IMR-90 (cell line): Measurements from ENCODE around the gene NDUFB10. TPM values are rescaled to one million over a fixed set of nuclear protein-coding genes. Genes with fewer than 3 reads are reported as not detected.

Experiments used
- ATAC-seq: fragments of 200-7000 bp; cut with Tn5 transposase; 2 replicates; pipeline ENCODE4 v1.9.1; 2020; ENCODE audit warnings: low read depth, mild to moderate bottlenecking, moderate library complexity
- BruUV-seq: library from RNA; stranded (reverse); fragments of 400-500 nt; replicated peaks from 2 replicates; lab custom pipeline; 2021; lab: Mats Ljungman, UMichigan
- CTCF ChIA-PET: fragments of 300-600 bp; formaldehyde crosslinking; extraction: SDS; loops from one replicate; lab custom pipeline; 2021; ENCODE audit warnings: antibody characterized with exemption; lab: Yijun Ruan, JAX
- POLR2A ChIA-PET: fragments of 300-600 bp; sonication (Branson Sonifier 250); formaldehyde crosslinking; loops from one replicate; lab custom pipeline; 2022; ENCODE audit warnings: antibody characterized with exemption; ENCODE audit not compliant: unreplicated experiment; lab: Charles Lee
- DNase-seq: peaks from one replicate; pipeline ENCODE4 v3.0.0; 2013
- H2AFZ ChIP-seq: replicated peaks from 2 replicates; pipeline ENCODE3; 2013; ENCODE audit warnings: low read length, mild to moderate bottlenecking; ENCODE audit not compliant: poor library complexity
- H2AK5ac ChIP-seq: 2 replicates; pipeline ENCODE4 v1.6.1; 2013; ENCODE audit warnings: low read depth, low read length, inconsistent platforms
- H2AK9ac ChIP-seq: replicated peaks from 2 replicates; pipeline ENCODE3; 2013; ENCODE audit warnings: mild to moderate bottlenecking, low read depth, low read length, moderate library complexity; ENCODE audit not compliant: poor library complexity
- H2BK120ac ChIP-seq: 2 replicates; pipeline ENCODE4 v1.6.1; 2013; ENCODE audit warnings: low read depth, low read length, inconsistent platforms
- H2BK15ac ChIP-seq: 3 replicates; pipeline ENCODE4 v1.6.1; 2013; ENCODE audit warnings: low read depth, low read length, inconsistent platforms
- H2BK20ac ChIP-seq: 2 replicates; pipeline ENCODE4 v1.6.1; 2013; ENCODE audit warnings: low read depth, mild to moderate bottlenecking, inconsistent platforms, low read length, moderate library complexity
- H2BK5ac ChIP-seq: 2 replicates; pipeline ENCODE4 v1.6.1; 2013; ENCODE audit warnings: mild to moderate bottlenecking, low read depth, low read length, inconsistent platforms; ENCODE audit not compliant: poor library complexity, severe bottlenecking
- H3K14ac ChIP-seq: replicated peaks from 2 replicates; pipeline ENCODE4 v1.6.1; 2013; ENCODE audit warnings: low read depth, low read length, inconsistent platforms
- H3K18ac ChIP-seq: 2 replicates; pipeline ENCODE4 v1.6.1; 2013; ENCODE audit warnings: low read depth, low read length, control low read depth
- H3K23ac ChIP-seq: 2 replicates; pipeline ENCODE4 v1.6.1; 2013; ENCODE audit warnings: low read depth, low read length, inconsistent platforms
- H3K27ac ChIP-seq: 2 replicates; pipeline ENCODE4 v1.5.1; 2013; ENCODE audit warnings: mild to moderate bottlenecking, control low read depth, low read length; ENCODE audit not compliant: insufficient read depth
- H3K27me3 ChIP-seq: 2 replicates; pipeline ENCODE4 v1.6.1; 2013; ENCODE audit warnings: low read length; ENCODE audit not compliant: control insufficient read depth, insufficient read depth
- H3K36me3 ChIP-seq: 2 replicates; pipeline ENCODE4 v1.6.1; 2013; ENCODE audit warnings: low read length, mixed read lengths; ENCODE audit not compliant: control insufficient read depth, insufficient read depth
- H3K4ac ChIP-seq: 2 replicates; pipeline ENCODE4 v1.6.1; 2013; ENCODE audit warnings: low read depth, low read length, inconsistent platforms
- H3K4me1 ChIP-seq: 2 replicates; pipeline ENCODE4 v1.6.1; 2013; ENCODE audit warnings: low read length, mixed read lengths; ENCODE audit not compliant: control insufficient read depth, insufficient read depth
- H3K4me2 ChIP-seq: 2 replicates; pipeline ENCODE4 v1.6.1; 2013; ENCODE audit warnings: low read depth, mild to moderate bottlenecking, control low read depth, low read length, moderate library complexity
- H3K4me3 ChIP-seq: 2 replicates; pipeline ENCODE4 v1.5.1; 2013; ENCODE audit warnings: low read depth, mild to moderate bottlenecking, control low read depth, low read length, moderate library complexity; ENCODE audit not compliant: insufficient read depth
- H3K56ac ChIP-seq: 2 replicates; pipeline ENCODE4 v1.6.1; 2013; ENCODE audit warnings: low read length, inconsistent platforms; ENCODE audit not compliant: insufficient read depth; ENCODE audit errors: extremely low read depth
- H3K79me1 ChIP-seq, 2 experiments: 2 replicates each; pipeline ENCODE4 v1.6.1; 2013; ENCODE audit warnings: low read length in 2 of 2, inconsistent platforms in 1 of 2, low read depth in 1 of 2
- H3K9ac ChIP-seq: 2 replicates; pipeline ENCODE4 v1.6.1; 2013; ENCODE audit warnings: low read depth, low read length, control low read depth
- H3K9me1 ChIP-seq: 2 replicates; pipeline ENCODE4 v1.6.1; 2013; ENCODE audit warnings: low read length, inconsistent platforms; ENCODE audit not compliant: insufficient read depth
- H3K9me3 ChIP-seq: 2 replicates; pipeline ENCODE4 v1.6.1; 2013; ENCODE audit warnings: low read length; ENCODE audit not compliant: control insufficient read depth, insufficient read depth
- H4K20me1 ChIP-seq: 2 replicates; pipeline ENCODE4 v1.6.1; 2013; ENCODE audit warnings: low read length, inconsistent platforms; ENCODE audit not compliant: insufficient read depth
- H4K5ac ChIP-seq: 2 replicates; pipeline ENCODE4 v1.6.1; 2013; ENCODE audit warnings: mild to moderate bottlenecking, low read depth, low read length, control low read depth
- H4K8ac ChIP-seq, 2 experiments: 2 replicates each; pipeline ENCODE4 v1.6.1; 2013; ENCODE audit warnings: low read depth in 2 of 2, low read length in 2 of 2, control low read depth in 1 of 2, inconsistent platforms in 1 of 2
- H4K91ac ChIP-seq: 2 replicates; pipeline ENCODE4 v1.6.1; 2013; ENCODE audit warnings: low read depth, low read length, inconsistent platforms; ENCODE audit not compliant: insufficient read depth
- BHLHE40 ChIP-seq: fragments of 150-350 bp; IDR thresholded peaks from 2 replicates; pipeline ENCODE4 v1.6.1; 2016; ENCODE audit warnings: mild to moderate bottlenecking, low read depth, low read length
- CEBPB ChIP-seq: IDR thresholded peaks from 2 replicates; pipeline ENCODE4 v1.6.1; 2012; ENCODE audit warnings: low read depth, low read length, improper control_type of control experiment
- CHD1 ChIP-seq: IDR thresholded peaks from 2 replicates; pipeline ENCODE4 v1.6.1; 2012; ENCODE audit warnings: low read depth, low read length, improper control_type of control experiment
- FOS ChIP-seq: fragments of 150-350 bp; IDR thresholded peaks from 2 replicates; pipeline ENCODE4 v1.6.1; 2016; ENCODE audit warnings: low read depth, low read length
- MAZ ChIP-seq: IDR thresholded peaks from 2 replicates; pipeline ENCODE4 v1.6.1; 2012; ENCODE audit warnings: low read depth, mild to moderate bottlenecking, low read length, improper control_type of control experiment, moderate library complexity, borderline replicate concordance
- MXI1 ChIP-seq: IDR thresholded peaks from 2 replicates; pipeline ENCODE4 v1.6.1; 2012; ENCODE audit warnings: low read depth, mild to moderate bottlenecking, low read length, moderate library complexity, borderline replicate concordance
- POLR2A ChIP-seq: IDR thresholded peaks from 2 replicates; pipeline ENCODE4 v1.6.1; 2012; ENCODE audit warnings: mild to moderate bottlenecking, low read depth, low read length
- RAD21 ChIP-seq: IDR thresholded peaks from 2 replicates; pipeline ENCODE4 v1.6.1; 2012; ENCODE audit warnings: low read length, improper control_type of control experiment
- RCOR1 ChIP-seq: IDR thresholded peaks from 2 replicates; pipeline ENCODE4 v1.6.1; 2012; ENCODE audit warnings: mild to moderate bottlenecking, low read length, improper control_type of control experiment; ENCODE audit not compliant: insufficient replicate concordance
- RFX5 ChIP-seq: IDR thresholded peaks from 2 replicates; pipeline ENCODE4 v1.8.0; 2012; ENCODE audit warnings: low read depth, mild to moderate bottlenecking, low read length, moderate library complexity
- SMC3 ChIP-seq: fragments of 150-350 bp; IDR thresholded peaks from 2 replicates; pipeline ENCODE4 v1.6.1; 2016; ENCODE audit warnings: low read depth, mild to moderate bottlenecking, antibody characterized with exemption, low read length, moderate library complexity
- WGBS, 2 experiments: methylation state at CpG; one replicate each; pipeline versions ENCODE4 v1.1.5 to v1.1.7; 2013; ENCODE audit warnings: missing lambda C conversion rate in 2 of 2; ENCODE audit not compliant: insufficient read length in 1 of 2; ENCODE audit errors: extremely low coverage in 2 of 2; 5-methylcytosine and 5-hydroxymethylcytosine counted together
- dilution Hi-C: fragments of 300-500 bp; cut with HindIII; formaldehyde crosslinking; loops from one replicate; pipeline ENCODE4 v1.14.3; 2018; ENCODE audit warnings: low sequenced_read_pairs; ENCODE audit not compliant: unreplicated experiment
- in situ Hi-C: fragments of 300-500 bp; cut with MboI; formaldehyde crosslinking; loops from 3 replicates; pipeline ENCODE4 v1.14.3; 2019; ENCODE audit warnings: low sequenced_read_pairs, inconsistent platforms, mixed read lengths
- intact Hi-C: fragments of 100-400 bp; cut with micrococcal nuclease; formaldehyde crosslinking; loops from 2 replicates; pipeline ENCODE4 v1.10.0; 2022
- polyA plus RNA-seq, 3 experiments: library from polyadenylated mRNA; depleted of rRNA; stranded (reverse); fragments of >200 nt; gene quantifications; 2 replicates each; pipeline ENCODE4 v1.2.3, GENCODE V29; 2012; ENCODE audit warnings: low replicate concordance in 1 of 3
- total RNA-seq: library from RNA; depleted of rRNA; stranded (reverse); fragments of >200 nt; gene quantifications from 2 replicates; pipeline ENCODE4 v1.2.3, GENCODE V29; 2012
- TF ChIP-seq, protein P1 (sequence below): fragments of 150-350 bp; IDR thresholded peaks from 2 replicates; pipeline ENCODE4 v1.6.1; 2016; ENCODE audit warnings: low read depth, mild to moderate bottlenecking, low read length, moderate library complexity, borderline replicate concordance
- TF ChIP-seq, protein P2 (sequence below): conservative IDR thresholded peaks from 2 replicates; pipeline ENCODE4 v1.5.1; 2012; ENCODE audit warnings: mild to moderate bottlenecking, low read depth, low read length, improper control_type of control experiment

The NDUFB10 gene
- total and polyA plus RNA-seq, 2 of the 4 experiments (the other 2 are of a cell fraction), result 189 to 220 TPM

- Histone ChIP-seq H3K4me1 (peaks cover 25% of the 10 kb centered on the region), H3K27ac (peak overlapping the region; percentile 88), H4K20me1 (peaks cover 49% of the 10 kb centered on the region), H2AK9ac (peak overlapping the region; percentile 98), H3K27me3 (no peaks in the 10 kb centered on the region), H4K8ac (peak overlapping the region in 1 of 2 experiments; percentile 37; a peak in 2 of 4 replicates), H2AFZ (peak overlapping the region; percentile 79), H2BK15ac (no peak overlapping the region), H3K4ac (peak overlapping the region; percentile 80), H3K79me1 (peaks cover 13 to 59% of the 10 kb centered on the region in 2 experiments; a peak in 3 of 4 replicates), H3K4me3 (peak overlapping the region; percentile 75), H3K9ac (peak overlapping the region; percentile 95), H2BK20ac (no peak overlapping the region), H3K14ac (peak overlapping the region; percentile 85), H3K18ac (no peak overlapping the region), H3K23ac (peak overlapping the region; percentile 95; the same call in 1 of the 2 replicates), H2AK5ac (peak overlapping the region; percentile 83), H4K5ac (peak overlapping the region; percentile 40), H3K56ac (peak overlapping the region; percentile 71), H3K9me1 (peaks cover 8% of the 10 kb centered on the region; the same call in 1 of the 2 replicates), H4K91ac (peak overlapping the region; percentile 24; the same call in 1 of the 2 replicates), H2BK5ac (peak overlapping the region; percentile 60), H2BK120ac (no peak overlapping the region), H3K36me3 (peaks cover 9% of the 10 kb centered on the region), H3K9me3 (no peaks in the 10 kb centered on the region), H3K4me2 (peak overlapping the region; percentile 97)
- CTCF ChIA-PET, result no interaction called here
- BruUV-seq, result no TSS peak
- TF ChIP-seq, protein P1, sequence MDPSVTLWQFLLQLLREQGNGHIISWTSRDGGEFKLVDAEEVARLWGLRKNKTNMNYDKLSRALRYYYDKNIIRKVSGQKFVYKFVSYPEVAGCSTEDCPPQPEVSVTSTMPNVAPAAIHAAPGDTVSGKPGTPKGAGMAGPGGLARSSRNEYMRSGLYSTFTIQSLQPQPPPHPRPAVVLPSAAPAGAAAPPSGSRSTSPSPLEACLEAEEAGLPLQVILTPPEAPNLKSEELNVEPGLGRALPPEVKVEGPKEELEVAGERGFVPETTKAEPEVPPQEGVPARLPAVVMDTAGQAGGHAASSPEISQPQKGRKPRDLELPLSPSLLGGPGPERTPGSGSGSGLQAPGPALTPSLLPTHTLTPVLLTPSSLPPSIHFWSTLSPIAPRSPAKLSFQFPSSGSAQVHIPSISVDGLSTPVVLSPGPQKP, result no peak
- TF ChIP-seq RFX5, result no peak
- TF ChIP-seq, protein P2, sequence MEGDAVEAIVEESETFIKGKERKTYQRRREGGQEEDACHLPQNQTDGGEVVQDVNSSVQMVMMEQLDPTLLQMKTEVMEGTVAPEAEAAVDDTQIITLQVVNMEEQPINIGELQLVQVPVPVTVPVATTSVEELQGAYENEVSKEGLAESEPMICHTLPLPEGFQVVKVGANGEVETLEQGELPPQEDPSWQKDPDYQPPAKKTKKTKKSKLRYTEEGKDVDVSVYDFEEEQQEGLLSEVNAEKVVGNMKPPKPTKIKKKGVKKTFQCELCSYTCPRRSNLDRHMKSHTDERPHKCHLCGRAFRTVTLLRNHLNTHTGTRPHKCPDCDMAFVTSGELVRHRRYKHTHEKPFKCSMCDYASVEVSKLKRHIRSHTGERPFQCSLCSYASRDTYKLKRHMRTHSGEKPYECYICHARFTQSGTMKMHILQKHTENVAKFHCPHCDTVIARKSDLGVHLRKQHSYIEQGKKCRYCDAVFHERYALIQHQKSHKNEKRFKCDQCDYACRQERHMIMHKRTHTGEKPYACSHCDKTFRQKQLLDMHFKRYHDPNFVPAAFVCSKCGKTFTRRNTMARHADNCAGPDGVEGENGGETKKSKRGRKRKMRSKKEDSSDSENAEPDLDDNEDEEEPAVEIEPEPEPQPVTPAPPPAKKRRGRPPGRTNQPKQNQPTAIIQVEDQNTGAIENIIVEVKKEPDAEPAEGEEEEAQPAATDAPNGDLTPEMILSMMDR, result no peak
- no peak for TF ChIP-seq MXI1
- no peak for TF ChIP-seq CEBPB
- no peak for TF ChIP-seq RCOR1
- TF ChIP-seq BHLHE40, result no peak
- no peak for TF ChIP-seq FOS
- no peak; the same call in 1 of the 2 replicates for TF ChIP-seq CHD1
- TF ChIP-seq SMC3, result no peak
- no peak for TF ChIP-seq MAZ
- TF ChIP-seq POLR2A, result no peak
- no peak for TF ChIP-seq RAD21
- ATAC-seq (peak; percentile 36), DNase-seq (no peak)
- POLR2A ChIA-PET, result no interaction called here
- intact Hi-C loops (no loop called here), dilution Hi-C loops (no loop called here), in situ Hi-C loops (no loop called here)
- WGBS, 2 experiments, result 2% methylated on average over 11 of the region's 55 CpGs; no CpG with 5 or more reads in 1 of the 2 experiments
Observed at GRCh38 chr16:2009164-2009711, 49.9 kb downstream of the NDUFB10 start.
